Measurements from ENCODE around the gene GOLGA8H. TPM values are rescaled to one million over a fixed set of nuclear protein-coding genes. Genes with fewer than 3 reads are reported as not detected.

The GOLGA8H gene
- total RNA-seq, 2 donors from 2014 or later = 0.42 TPM; not detected in 1

Other genes with a start within 250 kb of the GOLGA8H start
- not detected for gene CHRFAM7A, start 210.5 kb upstream of the GOLGA8H start, total RNA-seq
- 1 to 10 TPM; 2.0 to 2.2 TPM for gene GOLGA8R, start 189.8 kb upstream of the GOLGA8H start, total RNA-seq
- 1 to 10 TPM in 1 of 2 donors, not detected in 1; 1.4 TPM for gene GOLGA8Q, start 52.0 kb upstream of the GOLGA8H start, total RNA-seq

All from T-helper 17 cell (primary cell).